Endodermal cell (in vitro differentiated cells): Measurements from ENCODE around the gene TENT5C. TPM values are rescaled to one million over a fixed set of nuclear protein-coding genes. Genes with fewer than 3 reads are reported as not detected.
A peak's percentile ranks its signal among the peaks of the same experiment; 100 is the strongest.

Source experiments
- DNase-seq: peaks from one replicate; pipeline ENCODE4 v3.0.0-alpha.2; 2017
- H3K27ac ChIP-seq: 2 replicates; pipeline ENCODE4 v1.5.1; 2013; ENCODE audit warnings: mild to moderate bottlenecking, low read depth, low read length, moderate library complexity
- H3K27me3 ChIP-seq: 2 replicates; pipeline ENCODE4 v1.6.1; 2013; ENCODE audit warnings: mild to moderate bottlenecking, low read length, moderate library complexity; ENCODE audit not compliant: insufficient read depth, control insufficient read depth, poor library complexity, severe bottlenecking
- H3K36me3 ChIP-seq: 2 replicates; pipeline ENCODE4 v1.7.0; 2013; ENCODE audit warnings: mild to moderate bottlenecking, low read length, moderate library complexity; ENCODE audit not compliant: control insufficient read depth, insufficient read depth
- H3K4me1 ChIP-seq: one replicate; pipeline ENCODE4 v1.7.0; 2013; ENCODE audit warnings: low read length; ENCODE audit not compliant: control insufficient read depth, insufficient read depth
- H3K4me3 ChIP-seq: 2 replicates; pipeline ENCODE4 v1.5.1; 2013; ENCODE audit warnings: mild to moderate bottlenecking, low read length, moderate library complexity
- H3K9ac ChIP-seq: 2 replicates; pipeline ENCODE4 v1.6.1; 2013; ENCODE audit warnings: mild to moderate bottlenecking, low read length, moderate library complexity; ENCODE audit not compliant: poor library complexity, severe bottlenecking; ENCODE audit errors: extremely low read depth
- H3K9me3 ChIP-seq: 2 replicates; pipeline ENCODE4 v1.6.1; 2013; ENCODE audit warnings: mild to moderate bottlenecking, low read length, moderate library complexity; ENCODE audit not compliant: control insufficient read depth
- H3K27ac Mint-ChIP-seq: 2 replicates; pipeline ENCODE4 v1.8.0; 2020; ENCODE audit warnings: mixed read lengths
- H3K27me3 Mint-ChIP-seq: 2 replicates; pipeline ENCODE4 v1.8.0; 2021; ENCODE audit warnings: mild to moderate bottlenecking, mixed read lengths; ENCODE audit not compliant: insufficient read depth
- H3K36me3 Mint-ChIP-seq: 2 replicates; pipeline ENCODE4 v1.8.0; 2020; ENCODE audit warnings: low read depth, mixed read lengths
- H3K4me1 Mint-ChIP-seq: 2 replicates; pipeline ENCODE4 v1.8.0; 2020; ENCODE audit warnings: mixed read lengths
- H3K4me3 Mint-ChIP-seq: 2 replicates; pipeline ENCODE4 v1.8.0; 2020; ENCODE audit warnings: mild to moderate bottlenecking, moderate library complexity, mixed read lengths
- H3K9me3 Mint-ChIP-seq: 2 replicates; pipeline ENCODE4 v1.8.0; 2020; ENCODE audit warnings: mild to moderate bottlenecking, mixed read lengths
- WGBS, 2 experiments: methylation state at CpG; one replicate each; pipeline versions ENCODE4 v1.1.5 to v1.1.7; 2013; ENCODE audit warnings: missing lambda C conversion rate in 2 of 2, mixed read lengths in 1 of 2; ENCODE audit not compliant: insufficient coverage in 1 of 2, insufficient read length in 1 of 2; 5-methylcytosine and 5-hydroxymethylcytosine counted together
- total RNA-seq, 2 donors: library from RNA; stranded (reverse); fragmentation: NEBNext Ultra II Directional in 1 of 2; extraction: Animal tissue kit (Norgen Biotek cat#: 25700) in 1 of 2; gene quantifications; 2 replicates in 1 of 2; 3 replicates in 1 of 2; pipeline ENCODE4 v1.2.1, GENCODE V29; 2021
- TF ChIP-seq, protein P1 (sequence below): fragments of 200-600 bp; sonication (generic); conservative IDR thresholded peaks from 2 replicates; pipeline ENCODE4 v1.5.0; 2021; ENCODE audit warnings: antibody characterized with exemption, mild to moderate bottlenecking

Gene TENT5C
- total RNA-seq, 2 donors from 2014 or later, result 1.0 to 1.4 TPM

DNA sequence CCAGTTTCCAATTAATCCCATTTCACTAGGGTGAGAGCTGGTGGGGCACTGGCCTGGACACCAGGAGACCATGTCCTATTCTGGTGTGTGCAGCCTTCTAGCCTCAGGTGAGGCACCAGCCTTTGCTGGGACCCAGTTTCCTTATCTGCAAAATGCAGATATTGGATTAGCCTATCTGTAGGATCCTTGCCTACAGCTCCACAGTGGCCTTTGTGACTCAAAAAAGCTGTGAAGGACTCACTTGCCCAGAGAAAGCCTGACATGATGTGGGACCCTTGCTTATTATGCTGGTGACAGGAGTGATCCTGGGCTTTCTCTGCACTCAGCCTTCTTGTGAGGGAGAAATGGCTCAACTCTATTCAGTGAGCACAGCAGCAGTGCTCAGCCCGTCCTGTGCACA, 32.3 kb downstream of the TENT5C start:
- WGBS, 2 experiments, result 30 to 72% methylated on average over 1 of the region's 1 CpG
- TF ChIP-seq, protein P1, sequence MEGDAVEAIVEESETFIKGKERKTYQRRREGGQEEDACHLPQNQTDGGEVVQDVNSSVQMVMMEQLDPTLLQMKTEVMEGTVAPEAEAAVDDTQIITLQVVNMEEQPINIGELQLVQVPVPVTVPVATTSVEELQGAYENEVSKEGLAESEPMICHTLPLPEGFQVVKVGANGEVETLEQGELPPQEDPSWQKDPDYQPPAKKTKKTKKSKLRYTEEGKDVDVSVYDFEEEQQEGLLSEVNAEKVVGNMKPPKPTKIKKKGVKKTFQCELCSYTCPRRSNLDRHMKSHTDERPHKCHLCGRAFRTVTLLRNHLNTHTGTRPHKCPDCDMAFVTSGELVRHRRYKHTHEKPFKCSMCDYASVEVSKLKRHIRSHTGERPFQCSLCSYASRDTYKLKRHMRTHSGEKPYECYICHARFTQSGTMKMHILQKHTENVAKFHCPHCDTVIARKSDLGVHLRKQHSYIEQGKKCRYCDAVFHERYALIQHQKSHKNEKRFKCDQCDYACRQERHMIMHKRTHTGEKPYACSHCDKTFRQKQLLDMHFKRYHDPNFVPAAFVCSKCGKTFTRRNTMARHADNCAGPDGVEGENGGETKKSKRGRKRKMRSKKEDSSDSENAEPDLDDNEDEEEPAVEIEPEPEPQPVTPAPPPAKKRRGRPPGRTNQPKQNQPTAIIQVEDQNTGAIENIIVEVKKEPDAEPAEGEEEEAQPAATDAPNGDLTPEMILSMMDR, result no peak
- H3K4me1 Mint-ChIP-seq, result peaks cover 30% of the 10 kb centered on the region
- H3K27ac ChIP-seq, result no peak overlapping the region
- no peaks in the 10 kb centered on the region for H3K9me3 ChIP-seq
- no peaks in the 10 kb centered on the region for H3K4me1 ChIP-seq
- H3K9me3 Mint-ChIP-seq, result no peaks in the 10 kb centered on the region
- no peak overlapping the region for H3K4me3 ChIP-seq
- no peak overlapping the region for H3K4me3 Mint-ChIP-seq
- no peaks in the 10 kb centered on the region for H3K36me3 ChIP-seq
- H3K27ac Mint-ChIP-seq, result no peak overlapping the region
- no peak overlapping the region for H3K9ac ChIP-seq
- no peaks in the 10 kb centered on the region for H3K36me3 Mint-ChIP-seq
- no peaks in the 10 kb centered on the region for H3K27me3 Mint-ChIP-seq
- DNase-seq, result peak; percentile 50
- no peaks in the 10 kb centered on the region for H3K27me3 ChIP-seq

DNA sequence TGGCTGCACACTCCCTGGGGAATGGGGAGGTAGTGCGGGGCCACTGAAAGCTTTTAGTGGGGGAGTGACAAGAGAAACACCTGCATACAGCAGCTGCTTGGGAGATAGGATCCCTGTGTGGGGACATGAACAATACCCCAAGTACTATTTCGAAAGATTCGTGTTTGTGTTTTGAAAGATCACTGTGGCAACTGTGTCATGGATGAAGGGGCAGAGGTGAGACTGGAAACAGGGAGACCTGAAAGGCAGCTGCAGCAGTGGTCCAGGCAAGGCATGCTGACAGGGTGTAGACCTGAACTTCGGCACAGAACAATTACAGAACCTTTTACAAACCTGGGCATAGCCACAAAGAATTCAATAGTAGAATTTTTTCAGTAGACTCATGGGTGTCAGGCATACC, 32.9 kb downstream of the TENT5C start:
- Mint-ChIP-seq H3K4me3 (no peak overlapping the region), H3K27me3 (no peaks in the 10 kb centered on the region), H3K4me1 (peaks cover 27% of the 10 kb centered on the region), H3K9me3 (no peaks in the 10 kb centered on the region), H3K36me3 (no peaks in the 10 kb centered on the region), H3K27ac (no peak overlapping the region)
- Histone ChIP-seq H3K36me3 (no peaks in the 10 kb centered on the region), H3K4me1 (no peaks in the 10 kb centered on the region), H3K9ac (no peak overlapping the region), H3K27me3 (no peaks in the 10 kb centered on the region), H3K9me3 (no peaks in the 10 kb centered on the region), H3K4me3 (no peak overlapping the region), H3K27ac (no peak overlapping the region)
- WGBS, 2 experiments, result 96 to 100% methylated on average over 1 to 4 of the region's 4 CpGs
- no peak for DNase-seq
- TF ChIP-seq, protein P1, result no peak

DNA sequence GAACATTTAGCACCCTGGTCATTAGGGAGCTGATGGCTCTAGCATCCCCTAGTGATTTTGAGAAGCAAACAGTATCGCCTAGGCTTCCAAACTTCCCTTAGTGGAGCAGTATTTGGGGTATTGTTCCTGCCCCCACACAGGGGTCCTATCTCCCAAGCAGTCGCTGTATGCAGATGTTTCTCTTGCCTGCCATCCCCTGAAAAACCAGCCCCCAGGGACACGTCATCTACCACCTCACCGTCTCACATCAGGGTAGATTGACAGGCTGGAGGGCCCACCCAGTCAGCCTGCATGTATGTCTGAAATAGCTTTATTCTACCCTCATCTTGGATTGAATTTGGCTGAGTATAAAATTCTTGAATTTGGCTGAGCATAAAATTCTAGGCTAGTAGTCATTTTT, 33.9 kb downstream of the TENT5C start:
- Mint-ChIP-seq H3K27me3 (no peaks in the 10 kb centered on the region), H3K4me3 (no peak overlapping the region), H3K27ac (no peak overlapping the region), H3K36me3 (no peaks in the 10 kb centered on the region), H3K9me3 (no peaks in the 10 kb centered on the region), H3K4me1 (peaks cover 27% of the 10 kb centered on the region)
- no peaks in the 10 kb centered on the region for H3K9me3 ChIP-seq
- TF ChIP-seq, protein P1, result no peak
- no peak overlapping the region for H3K27ac ChIP-seq
- H3K9ac ChIP-seq, result no peak overlapping the region
- DNase-seq, result no peak
- H3K36me3 ChIP-seq, result no peaks in the 10 kb centered on the region
- no peaks in the 10 kb centered on the region for H3K4me1 ChIP-seq
- H3K4me3 ChIP-seq, result no peak overlapping the region
- 92 to 95% methylated on average over 2 to 4 of the region's 4 CpGs for WGBS, 2 experiments
- no peaks in the 10 kb centered on the region for H3K27me3 ChIP-seq
